SK-N-SH treated with all-trans-retinoic acid at 6 μM for 48 hours (cell line): ENCODE measurements around the gene HDC.

Experiments used
- ARNTL ChIP-seq: fragments of 450-650 bp; formaldehyde crosslinking; IDR thresholded peaks from 2 replicates; pipeline ENCODE4 v1.5.0; 2020; ENCODE audit warnings: low read depth, mild to moderate bottlenecking, moderate library complexity, borderline replicate concordance
- POU6F1 ChIP-seq: fragments of 250-450 bp; sonication (Bioruptor Pico); IDR thresholded peaks from 2 replicates; pipeline ENCODE4 v1.8.0; 2021; ENCODE audit warnings: low read depth, mild to moderate bottlenecking, moderate library complexity, borderline replicate concordance

GRCh38 chr15:50248994-50249582, 16.4 kb downstream of the HDC start:
- no peak for TF ChIP-seq POU6F1 (CRISPR knock-in tag)
- no peak for TF ChIP-seq ARNTL
